AG20443 (cell line): Measurements from ENCODE around the gene MUC13.

Experiments used
- DNase-seq: peaks from one replicate; pipeline ENCODE4 v3.0.0; 2012; ENCODE audit warnings: low spot score, mixed read lengths

MUC13 gene

GRCh38 chr3:124876401-124876878, 58.1 kb downstream of the MUC13 start:
- DNase-seq = no peak

- no peak for DNase-seq
These were observed 61.3 kb downstream of the MUC13 start for GRCh38 chr3:124873226-124873625.

- DNase-seq = no peak
These were observed 67.0 kb downstream of the MUC13 start for GRCh38 chr3:124867511-124867910.

- no peak for DNase-seq
These were observed 72.5 kb downstream of the MUC13 start for GRCh38 chr3:124862006-124862405.

GRCh38 chr3:124861041-124861440, 73.5 kb downstream of the MUC13 start:
- DNase-seq = no peak

GRCh38 chr3:124860599-124860998, 74.0 kb downstream of the MUC13 start:
- peak; percentile 91 for DNase-seq

- peak; percentile 65 for DNase-seq
These were observed 75.5 kb downstream of the MUC13 start for GRCh38 chr3:124859025-124859424.

GRCh38 chr3:124858275-124858674, 76.3 kb downstream of the MUC13 start:
- peak; percentile 25 for DNase-seq

- no peak for DNase-seq
These were observed 77.9 kb downstream of the MUC13 start for GRCh38 chr3:124856677-124857076.
